ENCODE data around the gene ASRGL1. TPM values are rescaled to one million over a fixed set of nuclear protein-coding genes. Genes with fewer than 3 reads are reported as not detected.
"Not testable (repeated sequence)": the region's sequence is repeated elsewhere in the genome, so short reads cannot be mapped to it uniquely, and the experiment has no call there.

Gene ASRGL1
- total RNA-seq = 1 to 10 TPM; 1.2 to 1.3 TPM

GRCh38 chr11:62337303-62338181, at the start of gene ASRGL1:
TSS of gene ASRGL1 (plus strand) at chr11:62337448. CDS start at chr11:62337978, 530 bp downstream.
- peak within 1 kb of the TSS; percentile 49 for H3K27ac Mint-ChIP-seq

GRCh38 chr11:62295504-62295903, 41.7 kb upstream of the ASRGL1 start:
- Mint-ChIP-seq H3K27ac (no peak overlapping the region), H3K27me3 (peaks cover 26% of the 10 kb centered on the region), H3K9me3 (ENCODE audit: low read depth) (no peaks in the 10 kb centered on the region), H3K36me3 (ENCODE audit: low read depth) (no peaks in the 10 kb centered on the region), H3K4me3 (no peak overlapping the region), H3K4me1 (no peaks in the 10 kb centered on the region)
- no peak for ATAC-seq
- CTCF ChIA-PET = interaction anchor here (1.3 kb wide), 1 partner anchor 15 kb away, joined by 6 read pairs; no protein-coding TSS in a partner anchor
- peak; percentile 47 for DNase-seq
- POLR2A ChIA-PET = no interaction called here
- intact Hi-C loops (cut with DNase I, micrococcal nuclease) = no loop called here

More at GRCh38 chr11:62337303-62338181, at the start of gene ASRGL1:
- ChIA-PET POLR2A (no interaction called here), CTCF (interaction anchor here (0.6 to 4.7 kb wide), 15 partner anchors 9 to 263 kb away, joined by 3 to 48 read pairs (median 3); no protein-coding TSS in a partner anchor)
- DNase-seq = peak; percentile 77
- H3K27me3 Mint-ChIP-seq = peaks cover 34% of the 10 kb centered on the region
- H3K36me3 Mint-ChIP-seq (ENCODE audit: low read depth) = no peaks in the 10 kb centered on the region
- H3K4me3 Mint-ChIP-seq = peak within 1 kb of the TSS; percentile 68
- ATAC-seq = peak; percentile 76
- intact Hi-C loops (cut with DNase I, micrococcal nuclease) = no loop called here
- H3K9me3 Mint-ChIP-seq (ENCODE audit: low read depth) = no peaks in the 10 kb centered on the region
- peaks cover 5% of the 10 kb centered on the region for H3K4me1 Mint-ChIP-seq

DNA sequence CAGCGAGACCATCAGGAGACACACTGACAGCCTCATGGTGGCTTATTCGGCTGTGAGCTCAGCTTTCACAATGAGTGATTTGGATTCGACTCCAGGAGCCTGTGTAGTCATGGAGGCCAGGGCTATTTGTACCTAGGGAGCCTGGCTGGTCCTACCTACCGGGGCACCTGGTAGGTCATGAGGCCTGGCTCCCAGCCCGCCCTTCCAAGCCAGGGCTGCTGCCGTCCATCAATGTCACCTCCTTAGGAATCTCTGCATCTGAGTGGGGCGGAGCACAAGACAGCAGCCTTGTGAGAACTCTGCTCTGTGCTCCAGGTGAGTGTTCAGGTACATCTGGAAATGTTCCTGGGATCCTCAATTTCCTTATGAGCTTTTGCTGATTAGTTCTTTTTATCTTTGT, 38.3 kb upstream of the ASRGL1 start, which contains the start of gene SCGB1D4:
Gene SCGB1D4, minus strand, starts transcription at position 101 of the 400 bp plus-strand sequence. Its CDS starts 65 bp downstream, at position 36.
- H3K27ac Mint-ChIP-seq = no peak within 1 kb of the TSS
- peaks cover 19% of the 10 kb centered on the region for H3K27me3 Mint-ChIP-seq
- ChIA-PET CTCF (no interaction called here), POLR2A (no interaction called here)
- intact Hi-C loops (cut with DNase I, micrococcal nuclease) = no loop called here
- no peaks in the 10 kb centered on the region for H3K36me3 Mint-ChIP-seq (ENCODE audit: low read depth)
- no peaks in the 10 kb centered on the region for H3K4me1 Mint-ChIP-seq
- DNase-seq (no peak), ATAC-seq (no peak)
- H3K9me3 Mint-ChIP-seq (ENCODE audit: low read depth) = no peaks in the 10 kb centered on the region
- no peak within 1 kb of the TSS for H3K4me3 Mint-ChIP-seq

GRCh38 chr11:62306227-62306626, 31.0 kb upstream of the ASRGL1 start:
- POLR2A ChIA-PET = no interaction called here
- DNase-seq (no peak), ATAC-seq (no peak)
- Mint-ChIP-seq H3K9me3 (ENCODE audit: low read depth) (no peaks in the 10 kb centered on the region), H3K27ac (no peak overlapping the region), H3K36me3 (ENCODE audit: low read depth) (no peaks in the 10 kb centered on the region), H3K4me1 (peaks cover 3% of the 10 kb centered on the region), H3K4me3 (no peak overlapping the region), H3K27me3 (peaks cover 15% of the 10 kb centered on the region)
- intact Hi-C loops (cut with DNase I, micrococcal nuclease) = no loop called here
- CTCF ChIA-PET = interaction anchor here (0.7 to 1.6 kb wide), 4 partner anchors 17 to 318 kb away, joined by 3 to 6 read pairs (median 4); no protein-coding TSS in a partner anchor

- Mint-ChIP-seq H3K4me1 (peaks cover 10% of the 10 kb centered on the region), H3K4me3 (no peak overlapping the region), H3K36me3 (ENCODE audit: low read depth) (no peaks in the 10 kb centered on the region), H3K9me3 (ENCODE audit: low read depth) (no peaks in the 10 kb centered on the region), H3K27ac (no peak overlapping the region), H3K27me3 (peaks cover 15% of the 10 kb centered on the region)
- ATAC-seq (no peak), DNase-seq (no peak)
- intact Hi-C loops (cut with DNase I, micrococcal nuclease) = no loop called here
- CTCF ChIA-PET = interaction anchor here (1.6 kb wide), 1 partner anchor 33 kb away, joined by 4 read pairs; no protein-coding TSS in a partner anchor
- POLR2A ChIA-PET = no interaction called here
These were observed 29.3 kb upstream of the ASRGL1 start for GRCh38 chr11:62307950-62308349.

DNA sequence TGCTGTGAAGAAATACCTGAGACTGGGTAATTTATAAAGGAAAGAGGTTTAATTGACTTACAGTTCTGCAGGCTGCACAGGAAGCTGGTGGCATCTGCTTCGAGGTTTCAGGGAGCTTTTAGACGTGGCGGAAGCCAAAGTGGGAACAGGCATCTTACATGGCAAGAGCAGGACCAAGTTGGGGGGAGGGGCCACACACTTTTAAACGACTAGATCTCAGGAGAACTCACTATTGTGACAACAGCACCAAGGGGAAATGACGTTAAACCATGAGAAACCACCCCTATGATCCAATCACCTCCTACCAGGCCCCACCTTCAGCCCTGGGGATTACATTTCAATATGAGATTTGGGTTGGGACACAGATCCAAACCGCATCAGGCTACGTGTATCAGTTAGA, 27.3 kb upstream of the ASRGL1 start:
- peaks cover 18% of the 10 kb centered on the region for H3K27me3 Mint-ChIP-seq
- POLR2A ChIA-PET = no interaction called here
- no peaks in the 10 kb centered on the region for H3K9me3 Mint-ChIP-seq (ENCODE audit: low read depth)
- ATAC-seq = no peak
- intact Hi-C loops (cut with DNase I, micrococcal nuclease) = no loop called here
- DNase-seq = no peak
- H3K4me1 Mint-ChIP-seq = peaks cover 10% of the 10 kb centered on the region
- H3K36me3 Mint-ChIP-seq (ENCODE audit: low read depth) = no peaks in the 10 kb centered on the region
- CTCF ChIA-PET = interaction anchor here (0.6 to 2.5 kb wide), 9 partner anchors 12 to 143 kb away, joined by 3 to 31 read pairs (median 5); partner anchors contain the start of gene SCGB1D2
- H3K27ac Mint-ChIP-seq = no peak overlapping the region
- H3K4me3 Mint-ChIP-seq = no peak overlapping the region

DNA sequence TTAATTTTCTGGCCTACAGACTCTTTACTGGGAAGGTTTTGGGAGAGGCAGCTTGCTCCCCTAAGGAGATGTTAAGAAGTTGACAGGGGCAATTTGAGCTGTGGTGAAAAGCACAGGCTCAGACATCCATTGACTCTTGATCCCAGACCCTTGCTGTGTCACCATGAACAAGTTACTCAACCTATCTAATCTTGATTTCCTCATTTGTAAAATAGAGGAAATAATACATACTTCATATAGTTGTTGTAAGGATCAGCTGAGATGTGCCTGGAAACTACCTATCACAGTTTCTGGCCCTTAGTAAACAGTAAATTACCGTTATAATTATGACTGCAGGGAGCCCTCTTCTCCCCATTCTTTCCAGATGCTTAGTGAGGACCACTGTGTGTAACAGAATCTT, 21.8 kb upstream of the ASRGL1 start:
- peaks cover 17% of the 10 kb centered on the region for H3K27me3 Mint-ChIP-seq
- no peaks in the 10 kb centered on the region for H3K9me3 Mint-ChIP-seq (ENCODE audit: low read depth)
- ChIA-PET POLR2A (no interaction called here), CTCF (interaction anchor here (0.8 to 2.5 kb wide), 2 partner anchors 102 to 1785 kb away, joined by 3 to 8 read pairs; no protein-coding TSS in a partner anchor)
- no peaks in the 10 kb centered on the region for H3K36me3 Mint-ChIP-seq (ENCODE audit: low read depth)
- H3K4me1 Mint-ChIP-seq = peaks cover 10% of the 10 kb centered on the region
- no peak overlapping the region for H3K4me3 Mint-ChIP-seq
- no peak for DNase-seq
- no peak for ATAC-seq
- intact Hi-C loops (cut with DNase I, micrococcal nuclease) = no loop called here
- no peak overlapping the region for H3K27ac Mint-ChIP-seq

- no peak overlapping the region for H3K4me3 Mint-ChIP-seq
- H3K27me3 Mint-ChIP-seq = peaks cover 17% of the 10 kb centered on the region
- H3K36me3 Mint-ChIP-seq (ENCODE audit: low read depth) = no peaks in the 10 kb centered on the region
- no peak overlapping the region for H3K27ac Mint-ChIP-seq
- DNase-seq (no peak), ATAC-seq (no peak)
- H3K9me3 Mint-ChIP-seq (ENCODE audit: low read depth) = no peaks in the 10 kb centered on the region
- peaks cover 3% of the 10 kb centered on the region for H3K4me1 Mint-ChIP-seq
- ChIA-PET CTCF (interaction anchor here (0.6 to 3.7 kb wide), 11 partner anchors 12 to 591 kb away, joined by 3 to 31 read pairs (median 4); partner anchors contain the start of gene ASRGL1), POLR2A (no interaction called here)
- intact Hi-C loops (cut with DNase I, micrococcal nuclease) = no loop called here
These were observed 14.7 kb upstream of the ASRGL1 start for GRCh38 chr11:62322524-62322923.

DNA sequence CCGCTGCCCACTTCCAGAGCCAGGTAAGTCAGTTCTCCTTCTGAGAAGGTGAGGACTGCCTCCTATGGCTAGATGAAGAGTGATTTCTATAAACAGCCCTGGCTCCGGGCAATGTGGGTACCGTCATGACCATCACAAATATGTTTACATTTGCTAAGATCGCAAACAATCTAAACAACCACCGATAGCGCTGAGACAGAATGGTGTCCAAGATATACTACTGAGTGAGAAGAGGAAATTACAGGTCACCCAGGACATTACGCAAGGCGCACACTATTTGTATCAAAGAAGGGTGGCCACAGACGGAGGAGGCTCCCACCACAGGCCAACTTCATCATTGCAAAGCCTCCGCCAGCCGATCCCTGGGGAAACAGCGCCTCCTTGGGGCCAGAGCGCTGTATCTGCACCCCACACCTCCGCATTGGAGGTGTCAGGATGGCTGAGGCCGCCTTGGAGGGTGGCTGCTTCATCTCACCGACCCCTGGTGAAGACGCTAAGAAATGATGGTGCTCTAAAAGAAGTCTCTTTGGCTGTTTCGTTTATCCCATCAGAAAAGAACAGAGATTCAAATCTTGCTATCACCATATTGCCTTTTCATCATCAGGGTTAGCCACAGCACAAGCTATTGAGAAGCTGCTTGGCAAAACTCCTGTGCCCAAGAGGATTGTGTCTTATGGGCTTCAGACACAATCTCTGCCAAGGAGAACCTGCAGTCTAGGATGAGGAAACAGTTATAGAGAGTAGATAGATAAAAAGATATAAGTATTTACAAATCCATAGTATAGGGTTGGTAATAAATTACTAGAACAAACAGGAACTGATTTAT, 12.3 kb upstream of the ASRGL1 start:
- no peak overlapping the region for H3K27ac Mint-ChIP-seq
- H3K27me3 Mint-ChIP-seq = peaks cover 17% of the 10 kb centered on the region
- H3K4me1 Mint-ChIP-seq = peaks cover 3% of the 10 kb centered on the region
- intact Hi-C loops (cut with DNase I, micrococcal nuclease) = loop anchor here (1.0 kb wide), 4 partner anchors 14 to 154 kb away; no protein-coding TSS in a partner anchor
- ChIA-PET POLR2A (no interaction called here), CTCF (interaction anchor here (0.5 to 1.4 kb wide), 9 partner anchors 10 to 611 kb away, joined by 3 to 5 read pairs (median 3); no protein-coding TSS in a partner anchor)
- DNase-seq (peak; percentile 87), ATAC-seq (peak; percentile 98)
- H3K9me3 Mint-ChIP-seq (ENCODE audit: low read depth) = no peaks in the 10 kb centered on the region
- H3K4me3 Mint-ChIP-seq = no peak overlapping the region
- H3K36me3 Mint-ChIP-seq (ENCODE audit: low read depth) = no peaks in the 10 kb centered on the region

DNA sequence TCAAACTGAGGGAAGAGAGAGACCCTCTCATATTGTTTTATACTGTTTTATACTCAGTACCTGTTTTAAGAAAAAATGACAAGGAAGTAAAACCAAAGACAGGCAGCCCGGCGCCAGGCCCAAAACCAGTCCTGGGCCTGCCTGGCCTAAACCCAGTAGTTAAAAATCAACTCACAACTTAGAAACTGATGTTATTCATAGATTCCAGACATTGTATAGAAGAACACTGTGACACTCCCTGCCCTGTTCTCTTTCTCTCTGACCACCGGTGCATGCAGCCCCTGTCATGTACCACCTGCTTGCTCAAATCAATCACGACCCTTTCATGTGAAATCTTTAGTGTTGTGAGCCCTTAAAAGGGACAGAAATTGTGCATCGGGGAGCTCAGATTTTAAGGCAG, 11.5 kb upstream of the ASRGL1 start:
- DNase-seq; POLR2A ChIA-PET; H3K4me3 Mint-ChIP-seq; H3K36me3 Mint-ChIP-seq (ENCODE audit: low read depth); H3K4me1 Mint-ChIP-seq; H3K27ac Mint-ChIP-seq; ATAC-seq; H3K9me3 Mint-ChIP-seq (ENCODE audit: low read depth): not testable (repeated sequence)
- intact Hi-C loops (cut with DNase I, micrococcal nuclease) = loop anchor here (1.0 kb wide), 4 partner anchors 14 to 154 kb away; no protein-coding TSS in a partner anchor
- peaks cover 18% of the 10 kb centered on the region for H3K27me3 Mint-ChIP-seq
- CTCF ChIA-PET = interaction anchor here (0.9 to 1.2 kb wide), 4 partner anchors 14 to 22 kb away, joined by 3 to 4 read pairs (median 4); no protein-coding TSS in a partner anchor

GRCh38 chr11:62326719-62327118, 10.5 kb upstream of the ASRGL1 start:
- POLR2A ChIA-PET, ATAC-seq: not testable (repeated sequence)
- H3K27me3 Mint-ChIP-seq = peaks cover 24% of the 10 kb centered on the region

More at GRCh38 chr11:62326719-62327118, 10.5 kb upstream of the ASRGL1 start:
- DNase-seq; H3K27ac Mint-ChIP-seq; H3K4me1 Mint-ChIP-seq; intact Hi-C loops (cut with DNase I, micrococcal nuclease); H3K36me3 Mint-ChIP-seq (ENCODE audit: low read depth); H3K4me3 Mint-ChIP-seq; H3K9me3 Mint-ChIP-seq (ENCODE audit: low read depth); CTCF ChIA-PET: not testable (repeated sequence)
